CD1c-positive myeloid dendritic cell (primary cell): ENCODE data around the gene PTPRN2.

Experiments used
- DNase-seq: peaks from one replicate; pipeline ENCODE4 v3.0.0-alpha.2; 2016; ENCODE audit errors: extremely low spot score

PTPRN2 gene

DNA sequence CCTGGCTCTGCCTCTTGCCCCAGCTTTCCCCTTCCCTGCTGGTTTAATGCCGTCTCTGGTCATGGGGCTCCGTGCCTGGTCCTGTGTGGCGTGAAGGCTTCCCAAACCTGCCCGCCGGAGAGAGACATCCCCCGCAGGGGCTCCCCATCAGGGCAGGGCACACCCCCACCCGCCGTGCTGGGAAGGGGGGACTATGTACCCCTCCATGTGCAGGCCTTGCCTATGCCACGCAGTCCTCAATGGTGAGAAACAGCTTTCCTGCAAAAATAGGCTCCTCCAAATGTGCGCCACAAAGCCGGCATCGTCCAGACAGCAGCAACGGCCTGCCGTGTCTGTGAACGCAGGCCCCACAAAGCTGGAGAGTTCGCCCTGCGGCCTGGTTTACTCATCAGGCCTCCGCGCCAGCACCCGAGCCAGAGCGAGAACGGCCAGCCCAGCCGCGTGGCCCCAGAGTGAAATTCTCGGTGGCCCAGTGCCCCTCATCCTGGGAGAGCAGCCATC is 937.4 kb downstream of the PTPRN2 start:
- DNase-seq = no peak

DNA sequence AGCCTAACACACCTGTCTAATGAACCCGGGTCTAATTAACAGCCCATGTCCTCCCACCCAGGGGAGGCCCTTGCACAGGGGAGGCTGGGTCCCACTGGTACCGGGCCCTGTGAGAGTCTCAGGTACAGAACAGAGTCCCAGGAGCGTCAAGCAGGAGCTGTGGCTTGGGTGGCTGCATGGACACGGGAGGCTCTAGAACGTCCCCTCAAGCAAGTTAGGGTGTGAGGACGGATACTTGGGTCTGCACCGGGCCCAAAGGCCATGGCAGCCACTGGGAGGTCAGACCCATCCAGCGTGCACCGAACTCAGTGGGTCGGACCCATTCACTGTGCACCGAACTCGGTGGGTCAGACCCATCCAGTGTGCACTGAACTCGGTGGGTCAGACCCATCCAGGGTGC is 941.1 kb downstream of the PTPRN2 start:
- DNase-seq = no peak

DNA sequence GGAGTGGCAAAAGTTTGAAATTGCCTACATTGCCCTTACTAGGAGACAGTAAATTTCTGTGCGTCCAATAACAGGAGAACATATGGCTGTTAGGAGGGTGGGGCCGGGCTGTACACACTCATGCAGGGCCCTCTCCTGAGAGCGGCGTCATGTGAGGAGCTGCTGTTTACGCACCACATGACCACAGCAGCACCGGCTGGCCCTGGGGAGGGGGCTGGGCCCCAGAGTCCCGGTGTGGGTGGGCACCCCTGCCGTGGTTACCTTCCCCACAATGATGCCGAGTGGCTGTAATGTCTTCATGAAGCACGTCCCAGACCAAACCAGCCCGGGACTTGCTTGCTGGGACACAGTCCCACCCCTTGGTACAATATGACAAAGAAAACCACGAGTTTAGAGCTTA is 942.1 kb downstream of the PTPRN2 start:
- DNase-seq = no peak

DNA sequence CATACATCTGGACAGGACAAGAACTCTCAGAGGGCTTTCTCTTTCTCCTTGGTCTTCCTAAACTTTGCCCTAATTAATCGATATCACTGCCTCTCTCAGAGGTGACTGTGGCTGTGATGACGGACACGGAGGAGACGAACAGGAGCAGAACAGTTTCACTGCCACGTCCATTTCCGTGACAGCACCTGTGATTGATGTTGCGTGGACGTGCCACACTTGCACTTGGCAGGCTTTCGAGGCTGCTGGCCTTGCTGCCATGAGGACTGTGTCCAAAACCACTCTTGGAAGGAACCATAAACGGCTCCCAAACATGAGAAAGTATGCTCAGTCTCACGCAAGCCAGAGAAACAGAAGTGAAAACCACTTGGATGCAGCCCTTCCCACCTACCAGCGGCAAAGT is 942.7 kb downstream of the PTPRN2 start:
- DNase-seq = no peak

DNA sequence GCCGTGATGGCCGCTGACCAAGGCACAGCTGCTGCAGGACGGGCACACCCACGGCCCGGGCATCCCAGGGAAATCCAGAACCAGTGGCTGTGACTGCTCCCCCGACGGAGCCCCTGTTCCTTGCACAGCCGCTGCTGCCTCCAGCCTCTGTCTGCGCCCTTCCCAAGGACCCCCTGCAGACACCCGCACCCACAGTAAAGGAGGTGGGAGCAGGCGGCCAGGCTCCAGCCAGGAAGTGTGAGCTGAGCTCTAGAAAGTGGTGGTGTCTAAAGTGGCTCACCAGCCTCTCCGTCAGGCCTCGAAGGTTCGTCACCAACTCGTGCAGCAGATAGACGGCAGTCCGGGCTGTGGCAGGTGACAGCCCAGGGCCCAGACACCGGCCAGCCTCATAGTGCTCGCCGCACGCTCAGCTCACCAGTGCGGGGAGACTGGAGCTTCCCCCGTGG is 944.1 kb downstream of the PTPRN2 start:
- DNase-seq = no peak

DNA sequence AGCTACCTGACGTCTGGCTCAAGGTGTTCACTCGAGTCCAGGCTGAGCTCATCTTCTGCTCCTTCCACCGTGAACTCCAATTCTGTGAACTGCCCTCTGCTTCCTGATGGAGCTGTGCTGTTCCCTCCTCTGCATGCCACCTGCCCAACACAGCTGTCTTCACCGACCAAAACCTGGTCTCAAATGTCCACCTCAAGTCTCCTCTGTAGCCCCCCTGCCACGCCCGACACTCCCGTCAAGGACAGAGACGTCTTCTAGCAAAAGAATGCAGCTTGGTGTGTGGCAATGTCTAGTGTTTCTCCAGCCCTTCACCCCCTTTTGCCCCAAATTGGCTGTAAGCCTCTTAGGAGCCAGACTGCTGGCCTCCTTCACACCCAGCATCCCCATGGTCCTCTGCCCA is 945.8 kb downstream of the PTPRN2 start:
- no peak for DNase-seq

DNA sequence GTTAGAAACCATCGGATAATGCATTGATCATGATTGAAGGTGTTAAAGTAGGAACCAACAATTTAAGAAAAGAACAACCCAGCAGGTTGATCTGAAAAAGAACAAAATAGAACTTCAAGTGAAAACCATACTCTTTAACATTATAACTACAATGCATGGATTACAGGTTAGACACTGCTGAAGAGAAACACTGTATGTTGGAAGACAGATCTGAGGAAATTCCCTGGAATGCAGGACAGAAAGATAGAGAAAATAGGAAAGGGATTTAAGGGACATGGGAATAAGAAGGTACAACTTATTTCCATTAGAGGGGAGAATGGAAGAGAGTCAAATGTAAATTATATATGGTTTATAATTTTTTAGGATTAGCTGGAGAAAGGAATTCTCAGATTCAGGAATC is 947.5 kb downstream of the PTPRN2 start:
- DNase-seq = no peak

DNA sequence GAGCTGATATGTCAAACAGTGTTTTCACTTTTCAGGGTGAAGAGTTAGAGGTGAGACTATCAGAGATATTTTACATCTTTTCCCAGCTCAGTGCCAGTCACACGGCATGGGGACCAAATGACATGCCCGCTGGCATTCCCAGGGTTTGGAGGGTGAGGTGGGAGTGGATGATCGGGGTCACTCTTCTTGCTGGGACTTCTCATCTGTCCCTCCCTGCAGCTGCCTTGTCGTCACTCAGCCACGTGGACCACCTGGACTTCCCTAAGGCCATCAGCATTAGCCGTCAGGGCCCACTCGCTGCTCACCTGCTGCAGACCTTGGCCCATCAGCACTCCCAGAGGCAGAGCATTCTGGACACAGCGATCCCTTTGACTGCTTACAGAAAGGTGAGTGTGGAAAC is 949.1 kb downstream of the PTPRN2 start:
- no peak for DNase-seq

DNA sequence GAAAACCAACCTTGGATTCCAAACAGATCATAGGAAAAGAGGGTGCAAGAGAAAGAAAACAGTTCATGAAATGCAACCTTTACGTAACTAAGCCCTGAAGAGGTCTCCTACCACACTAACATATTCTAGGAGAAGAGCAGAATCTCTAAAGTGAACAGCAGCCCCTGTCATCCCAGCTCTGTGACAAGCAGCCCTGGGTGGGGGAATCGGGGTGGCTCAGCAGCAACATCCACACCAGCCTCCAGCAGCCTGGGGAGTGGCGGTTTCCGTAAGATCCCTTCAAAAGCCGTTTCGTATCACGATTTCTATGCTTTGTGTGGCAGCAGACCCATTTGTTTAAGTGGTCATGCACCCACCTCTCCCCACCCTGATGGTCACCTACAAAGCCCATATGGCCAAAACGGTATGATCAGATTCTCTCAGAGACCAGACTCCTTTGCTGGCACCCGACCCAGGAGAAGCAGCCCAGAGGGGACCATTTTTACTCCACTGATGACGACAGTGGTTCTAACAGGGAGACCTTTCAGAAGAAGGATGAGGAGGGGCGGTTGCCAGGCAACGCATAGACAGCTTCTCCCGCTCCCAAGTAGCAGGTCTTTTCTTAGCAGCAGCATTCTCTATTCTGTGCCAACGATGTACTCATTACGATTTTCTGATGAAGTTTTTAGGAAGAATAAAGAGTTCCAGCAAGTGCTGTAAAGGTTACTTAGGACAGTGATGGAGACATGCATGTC is 950.2 kb downstream of the PTPRN2 start:
- no peak for DNase-seq

DNA sequence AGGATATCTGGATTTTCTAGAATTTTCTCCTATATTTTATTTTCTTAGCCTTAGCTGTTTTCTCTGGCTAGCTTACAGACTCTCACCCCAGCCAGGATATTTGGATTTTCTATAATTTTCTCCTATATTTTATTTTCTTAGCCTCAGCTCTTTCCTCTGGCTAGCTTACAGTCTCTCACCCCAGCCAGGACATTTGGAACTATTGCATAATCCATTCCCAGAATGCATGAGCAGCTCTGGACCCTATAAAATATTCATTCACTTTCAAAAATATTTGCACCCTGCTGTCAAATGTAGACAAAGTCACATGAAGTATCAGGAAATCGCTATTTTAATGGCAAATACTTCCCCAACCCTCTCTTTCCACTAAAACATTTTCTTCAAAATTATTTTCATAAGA is 952.0 kb downstream of the PTPRN2 start:
- DNase-seq = no peak

DNA sequence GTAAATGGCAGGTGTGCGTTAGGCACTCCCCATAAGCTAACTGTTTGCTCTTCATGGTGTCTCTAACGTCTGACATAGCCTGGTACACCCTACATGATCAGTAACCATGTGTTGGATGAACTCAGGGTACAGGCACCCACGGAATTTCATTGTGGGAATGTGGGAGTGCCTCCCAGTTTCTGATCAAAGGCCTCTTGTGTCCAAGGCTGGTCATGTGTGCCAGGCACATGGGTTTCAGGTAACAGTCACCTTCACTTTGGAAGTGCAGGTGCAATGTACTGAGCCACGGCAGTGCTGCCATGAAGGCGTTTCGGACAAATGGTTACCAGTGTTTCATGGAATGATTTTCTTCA is 952.5 kb downstream of the PTPRN2 start:
- DNase-seq = no peak

DNA sequence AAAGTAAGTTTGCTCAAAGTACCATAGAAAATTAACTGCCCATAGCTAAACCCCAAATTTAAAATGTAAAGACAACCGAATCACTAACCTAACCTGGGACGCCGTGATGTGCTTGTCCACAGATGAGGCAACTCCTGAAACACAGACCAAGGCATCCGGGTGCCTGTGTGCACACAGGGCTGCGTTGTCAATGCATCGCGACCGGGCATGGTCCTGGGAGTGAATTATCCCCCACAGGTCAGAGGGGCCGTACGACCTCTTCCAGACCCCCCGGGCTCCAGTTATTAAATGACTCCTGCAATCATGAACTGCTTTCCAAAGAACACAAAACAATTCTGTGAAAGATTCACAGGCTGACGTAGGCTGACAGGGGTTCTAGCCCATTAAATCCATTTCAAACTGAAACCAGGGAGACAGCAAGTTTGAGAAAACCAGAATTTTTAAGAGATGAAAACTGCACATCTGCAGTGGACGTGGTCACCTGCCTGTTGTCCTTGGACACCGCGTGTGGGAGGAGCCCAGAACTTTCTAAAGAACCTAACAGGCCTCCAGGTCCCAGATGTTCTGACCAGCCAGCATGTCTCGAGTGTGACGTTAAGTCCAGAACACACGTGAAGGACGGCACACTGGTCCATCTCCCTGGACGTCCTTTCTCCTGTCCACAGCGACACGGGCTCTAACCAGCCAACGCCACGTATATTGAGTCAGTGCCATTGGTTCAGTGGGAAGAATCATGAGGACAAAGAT is 953.0 kb downstream of the PTPRN2 start:
- DNase-seq = no peak

DNA sequence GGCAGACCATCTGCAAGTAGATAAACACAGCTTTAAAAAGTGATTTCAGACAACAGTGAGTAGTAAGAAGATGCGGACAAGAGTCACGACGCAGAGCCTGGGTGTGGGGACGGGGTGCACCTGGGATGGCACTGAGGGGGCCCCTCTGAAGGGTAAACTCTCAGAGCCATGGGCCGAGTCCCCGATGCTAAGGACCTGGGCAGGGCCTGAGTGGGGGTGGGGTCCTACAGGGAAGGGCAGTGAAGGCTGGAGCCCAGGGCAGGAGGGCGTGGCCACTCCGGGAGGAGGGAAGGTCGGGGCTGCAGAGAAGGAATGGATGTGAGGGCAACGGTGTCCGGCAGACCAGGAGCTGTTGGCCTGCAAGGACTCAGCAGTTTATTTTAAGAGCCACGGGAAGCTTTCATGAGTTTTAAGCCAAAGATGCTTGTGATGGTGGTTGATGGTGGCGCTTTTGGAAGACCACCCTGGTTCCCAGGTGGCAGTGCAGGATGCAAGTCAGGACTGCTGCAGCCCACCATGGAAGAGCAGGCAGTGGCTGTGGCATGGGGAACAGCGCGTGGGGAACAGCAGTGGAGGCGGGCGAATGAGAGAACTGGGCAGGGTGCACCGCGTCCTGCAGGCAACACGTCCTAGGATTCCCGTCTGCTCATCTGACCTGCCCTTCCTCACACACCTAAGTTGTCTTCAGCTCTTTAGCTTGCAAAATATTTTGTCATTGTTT is 954.0 kb downstream of the PTPRN2 start:
- DNase-seq = no peak

DNA sequence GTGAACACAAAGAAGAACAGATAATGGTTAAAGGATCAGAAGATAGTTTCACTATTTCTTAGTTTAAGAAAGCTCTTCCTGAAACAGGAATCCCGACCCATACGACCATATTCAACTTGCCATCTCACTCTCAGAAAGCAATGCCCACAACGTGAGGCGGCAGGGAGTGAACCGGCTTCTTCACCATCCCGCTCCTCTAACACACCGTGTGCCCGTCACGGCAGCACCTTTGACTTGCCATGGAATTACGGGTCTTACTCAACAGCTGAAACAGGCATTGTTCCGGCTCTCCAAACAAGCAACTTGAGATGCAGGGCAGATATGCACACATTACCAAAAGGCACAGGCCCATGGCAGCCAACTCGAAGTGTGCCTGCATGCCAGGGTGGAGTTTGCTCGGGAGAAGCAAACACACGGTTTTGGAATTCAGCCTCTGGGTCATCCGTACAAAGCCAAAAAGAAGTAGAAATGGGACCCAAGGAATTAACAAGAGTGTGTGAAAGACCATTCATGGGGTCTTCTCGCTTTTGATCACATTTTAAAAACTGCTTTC is 957.2 kb downstream of the PTPRN2 start:
- DNase-seq = no peak

DNA sequence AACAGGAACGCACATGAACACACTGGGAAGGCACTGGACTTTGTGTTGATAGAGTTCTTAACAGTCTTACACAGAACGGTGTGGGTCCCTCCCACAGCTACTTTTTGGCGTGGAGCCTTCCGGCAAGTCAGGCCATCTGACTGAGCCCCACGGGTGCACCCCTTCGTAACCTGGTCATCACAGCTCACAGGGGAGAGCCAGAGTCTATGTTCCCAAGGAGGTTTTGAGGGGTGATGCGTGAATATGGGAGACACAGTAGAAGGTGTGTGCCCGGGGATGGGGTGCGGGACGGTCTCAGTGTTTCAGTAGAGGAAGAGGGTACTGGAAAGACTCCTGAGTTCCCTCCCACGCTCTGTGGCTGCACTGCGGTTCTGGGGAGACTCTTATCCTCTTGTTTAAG is 959.2 kb downstream of the PTPRN2 start:
- DNase-seq = no peak

DNA sequence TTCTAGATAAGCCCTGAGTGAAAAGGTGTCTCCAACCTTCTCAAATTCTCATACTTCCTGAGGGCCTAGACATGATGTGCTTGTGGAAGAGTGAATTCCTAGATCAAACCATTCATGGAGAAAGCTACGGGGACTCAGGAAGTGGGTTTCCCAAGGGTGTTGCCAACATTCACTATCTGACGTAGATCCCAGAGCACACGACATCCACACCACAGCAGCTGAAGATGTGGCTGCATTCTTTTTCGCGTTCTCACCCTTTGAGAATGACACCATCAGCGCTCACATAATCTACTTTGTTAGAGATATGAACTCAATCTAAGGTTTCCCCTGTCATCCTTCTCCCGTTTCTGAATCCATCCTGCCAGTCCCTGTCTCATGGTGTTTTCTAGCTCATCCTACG is 960.0 kb downstream of the PTPRN2 start:
- DNase-seq = no peak

DNA sequence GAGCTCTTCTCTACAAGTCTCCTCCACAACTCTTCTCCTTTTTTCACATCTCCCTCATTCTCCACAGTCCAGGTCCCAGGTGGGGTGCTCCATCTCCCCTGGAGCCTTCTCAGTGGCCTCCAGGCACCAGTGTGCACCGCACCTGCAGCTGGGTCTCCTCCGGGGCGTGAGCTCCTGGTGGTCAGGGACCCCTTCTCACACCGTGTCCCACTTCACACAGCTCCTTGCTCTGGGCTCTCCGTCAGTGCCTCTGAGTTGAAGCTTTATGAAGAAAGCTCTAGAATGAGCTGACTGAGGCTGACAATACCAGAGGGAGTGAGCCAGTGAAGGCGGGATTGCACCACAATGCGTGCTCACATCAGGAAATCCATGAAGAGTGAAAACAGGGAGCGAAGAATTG is 960.6 kb downstream of the PTPRN2 start:
- DNase-seq = no peak

DNA sequence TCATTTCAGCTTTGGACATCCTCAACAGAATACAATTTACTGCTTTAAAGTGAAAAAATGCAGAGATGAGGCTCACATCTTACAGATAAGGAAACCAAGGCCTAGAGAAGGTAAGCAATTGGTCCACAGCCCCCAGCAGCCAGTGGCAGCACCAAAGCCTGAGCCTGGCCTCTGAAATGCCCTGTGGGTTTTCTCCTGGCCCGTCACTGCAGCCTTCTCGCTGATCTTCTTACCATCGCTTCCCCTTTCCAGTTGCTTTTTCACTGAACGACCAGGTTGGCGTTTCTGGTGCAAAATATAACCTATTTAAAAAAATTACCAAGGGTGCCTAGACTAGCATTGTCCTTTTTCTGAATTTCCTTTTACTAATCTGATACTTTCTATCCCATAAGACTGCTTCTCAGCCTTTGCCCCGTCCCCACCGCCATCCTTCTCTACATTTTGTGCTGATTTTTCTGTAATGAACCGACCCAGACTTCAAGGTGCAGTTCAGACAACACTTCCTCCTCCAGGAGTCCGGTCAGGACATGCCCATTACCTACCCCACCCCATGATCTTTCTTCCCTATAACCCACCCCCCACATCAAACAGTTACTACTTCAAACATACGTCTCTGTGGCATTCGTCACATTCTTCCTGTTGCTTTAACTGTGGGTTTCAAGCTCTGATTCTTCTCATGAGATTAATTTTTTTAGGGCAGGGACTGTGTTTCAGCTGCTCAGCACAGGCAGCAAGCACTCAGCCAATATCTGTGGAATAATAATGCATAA is 961.5 kb downstream of the PTPRN2 start:
- no peak for DNase-seq

DNA sequence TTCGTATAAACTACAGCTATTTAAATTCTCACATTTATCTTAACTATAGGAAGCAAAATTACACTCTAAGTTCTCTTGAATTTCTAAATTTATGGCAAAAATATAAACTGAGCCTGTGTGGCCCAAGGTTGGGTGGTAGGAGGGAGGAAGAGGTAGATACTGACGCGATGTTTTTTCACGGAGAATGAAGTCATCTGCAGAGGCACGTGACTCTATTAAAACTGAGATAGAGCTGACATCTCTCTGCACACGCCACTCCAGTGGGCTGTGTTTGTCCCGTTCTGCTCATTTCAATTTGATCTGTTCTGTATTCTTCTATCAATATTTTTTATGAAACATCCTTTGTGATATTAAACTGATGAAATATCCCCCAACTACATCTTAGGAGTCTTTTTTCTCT is 964.1 kb downstream of the PTPRN2 start:
- DNase-seq = no peak

DNA sequence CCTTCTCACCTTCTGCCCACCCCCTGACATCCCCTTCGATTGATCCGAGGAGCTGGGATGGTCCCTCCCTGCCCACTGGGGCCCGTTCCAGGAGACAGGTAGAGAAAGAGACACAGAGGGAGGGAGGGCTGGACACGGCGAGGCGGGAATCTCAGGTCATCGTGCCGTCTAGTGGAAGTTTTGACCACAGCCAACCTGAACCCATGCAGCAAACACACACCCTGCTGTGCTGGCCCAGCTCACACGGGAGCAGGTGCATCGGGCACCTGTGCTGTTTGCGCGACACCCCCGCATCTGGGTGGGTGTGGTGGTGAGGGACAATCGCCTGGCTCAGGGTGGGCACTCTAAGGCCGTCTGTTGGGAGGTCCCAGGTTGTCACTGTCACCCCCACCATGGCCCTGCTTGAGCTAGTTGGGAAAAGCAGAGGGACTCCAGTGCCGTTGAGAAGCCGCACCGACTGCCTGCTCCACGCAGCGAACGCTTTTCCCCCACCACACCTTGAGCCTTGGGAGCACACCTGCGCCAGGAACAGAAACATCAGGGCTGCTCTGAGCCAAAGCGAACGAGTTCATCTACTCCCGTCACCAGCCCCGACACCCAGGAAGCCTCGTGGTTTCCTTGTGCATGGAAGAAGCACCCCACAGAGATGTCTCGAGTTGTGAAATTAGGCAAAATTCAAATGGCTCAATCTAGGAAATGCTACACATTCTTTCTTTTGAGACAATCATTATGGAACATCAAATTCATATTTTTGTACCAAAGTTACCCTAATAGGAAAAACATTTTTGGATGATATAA is 965.0 kb downstream of the PTPRN2 start:
- DNase-seq = no peak

DNA sequence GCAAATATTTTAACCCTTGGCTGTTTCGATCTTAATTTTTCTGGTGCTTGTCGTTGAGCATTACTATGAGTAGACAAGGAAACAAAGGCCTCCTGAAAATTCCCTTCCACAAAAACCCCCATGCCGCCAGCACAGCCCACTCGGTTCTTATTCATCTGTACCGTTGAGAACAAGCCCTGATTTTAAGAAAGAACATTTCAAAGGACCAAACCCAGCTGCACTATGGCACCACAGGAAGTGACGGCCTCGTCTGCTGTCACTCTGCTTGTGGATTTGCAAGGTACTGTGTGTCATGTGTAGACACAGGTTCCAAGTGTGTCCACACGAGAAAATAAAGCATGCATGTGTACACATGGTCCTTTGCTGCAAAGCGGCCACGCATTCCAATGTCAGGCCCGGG is 965.6 kb downstream of the PTPRN2 start:
- DNase-seq = no peak
